Measurements from ENCODE around the gene STAC2. TPM values are rescaled to one million over a fixed set of nuclear protein-coding genes. Genes with fewer than 3 reads are reported as not detected.

The STAC2 gene
- total RNA-seq, 1 donor from 2014 or later = 1.5 TPM

GRCh38 chr17:39219647-39220154, 6.0 kb downstream of the STAC2 start:
- no peak for TF ChIP-seq CTCF (conservative IDR thresholded peaks at IDR 0.05)

GRCh38 chr17:39218906-39219305, 6.8 kb downstream of the STAC2 start:
- TF ChIP-seq CTCF (conservative IDR thresholded peaks at IDR 0.05) = no peak
- Mint-ChIP-seq H3K36me3 (no peaks in the 10 kb centered on the region), H3K27ac (no peak overlapping the region), H3K9me3 (no peaks in the 10 kb centered on the region), H3K4me1 (ENCODE audit: unreplicated experiment) (no peaks in the 10 kb centered on the region), H3K27me3 (peaks cover 78% of the 10 kb centered on the region), H3K4me3 (no peak overlapping the region)
- no peak for DNase-seq (ENCODE audit: extremely low spot score, unreplicated experiment)

More at GRCh38 chr17:39219647-39220154, 6.0 kb downstream of the STAC2 start:
- DNase-seq (ENCODE audit: extremely low spot score, unreplicated experiment) = no peak
- Mint-ChIP-seq H3K27me3 (peaks cover 81% of the 10 kb centered on the region), H3K9me3 (no peaks in the 10 kb centered on the region), H3K4me3 (no peak overlapping the region), H3K27ac (no peak overlapping the region), H3K36me3 (no peaks in the 10 kb centered on the region), H3K4me1 (ENCODE audit: unreplicated experiment) (no peaks in the 10 kb centered on the region)

- no peak for TF ChIP-seq CTCF (conservative IDR thresholded peaks at IDR 0.05)
- Mint-ChIP-seq H3K36me3 (no peaks in the 10 kb centered on the region), H3K4me1 (ENCODE audit: unreplicated experiment) (no peaks in the 10 kb centered on the region), H3K27me3 (peaks cover 76% of the 10 kb centered on the region), H3K9me3 (no peaks in the 10 kb centered on the region), H3K4me3 (no peak overlapping the region), H3K27ac (no peak overlapping the region)
- no peak for DNase-seq (ENCODE audit: extremely low spot score, unreplicated experiment)
Observed at GRCh38 chr17:39217734-39218369, 7.9 kb downstream of the STAC2 start.

- Mint-ChIP-seq H3K36me3 (no peaks in the 10 kb centered on the region), H3K9me3 (no peaks in the 10 kb centered on the region), H3K27me3 (peaks cover 83% of the 10 kb centered on the region), H3K4me1 (ENCODE audit: unreplicated experiment) (no peaks in the 10 kb centered on the region), H3K27ac (no peak overlapping the region), H3K4me3 (no peak overlapping the region)
- DNase-seq (ENCODE audit: extremely low spot score, unreplicated experiment) = no peak
- TF ChIP-seq CTCF (conservative IDR thresholded peaks at IDR 0.05) = no peak
Observed at GRCh38 chr17:39213852-39214251, 11.9 kb downstream of the STAC2 start.

GRCh38 chr17:39212841-39213480, 12.8 kb downstream of the STAC2 start:
- Mint-ChIP-seq H3K9me3 (no peaks in the 10 kb centered on the region), H3K4me3 (no peak overlapping the region), H3K36me3 (no peaks in the 10 kb centered on the region), H3K27ac (no peak overlapping the region), H3K4me1 (ENCODE audit: unreplicated experiment) (no peaks in the 10 kb centered on the region), H3K27me3 (peaks cover 83% of the 10 kb centered on the region)
- DNase-seq (ENCODE audit: extremely low spot score, unreplicated experiment) = no peak
- TF ChIP-seq CTCF (conservative IDR thresholded peaks at IDR 0.05) = no peak

All from type B pancreatic cell (in vitro differentiated cells).